Retina (tissue), 1 donor: Measurements from ENCODE around the gene ECT2L.

ENCODE experiments used
- DNase-seq: peaks from one replicate; pipeline ENCODE4 v3.0.0-alpha.2; 2016

Gene ECT2L

DNA sequence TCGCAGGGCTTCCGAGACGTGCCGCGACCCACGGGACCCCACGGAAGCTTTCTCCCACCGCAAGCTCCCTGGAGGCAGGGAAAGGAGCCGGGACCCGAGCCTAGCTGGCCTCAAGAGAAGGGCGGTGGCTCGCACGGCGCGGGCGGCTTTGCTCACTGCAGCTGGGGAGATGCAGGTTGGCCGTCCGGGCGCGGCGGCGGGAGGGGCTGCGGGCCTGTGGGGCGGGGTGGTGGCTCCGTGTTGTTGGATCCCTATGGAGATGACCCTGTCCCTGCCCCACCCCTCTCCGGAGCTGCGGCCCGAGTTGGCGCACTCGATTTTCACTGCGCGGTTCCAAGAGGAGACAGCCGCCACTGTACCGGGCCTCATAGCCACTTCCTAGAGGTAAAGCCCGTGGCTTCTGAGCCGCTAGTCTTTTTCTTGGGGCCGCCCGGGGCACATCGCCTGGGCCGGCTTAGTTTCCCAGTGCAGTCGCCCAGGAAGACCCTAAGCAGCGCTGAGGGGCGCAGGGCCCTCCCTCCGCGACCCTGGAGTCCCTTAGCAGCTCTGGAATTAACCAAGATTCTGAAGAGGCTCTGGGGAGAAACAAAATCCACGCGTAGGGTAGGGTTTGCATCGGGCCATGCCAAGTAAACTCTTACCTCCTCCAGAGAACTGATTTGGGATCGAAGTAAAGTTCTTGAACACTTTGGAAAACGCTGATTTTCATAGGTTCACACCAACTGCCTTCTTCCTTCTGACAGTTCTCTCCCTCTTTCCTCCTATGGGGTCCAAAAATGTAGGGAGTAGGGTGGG, at the start of gene ECT2L:
Gene ECT2L (plus strand): TSS at position 279 of the 795 bp plus-strand sequence. CDS start 17,188 bp downstream, outside the sequence.
- DNase-seq = peak; percentile 72

- no peak for DNase-seq
These were observed 43.9 kb upstream of the ECT2L start for GRCh38 chr6:138752017-138752416.

- DNase-seq = no peak
These were observed 38.8 kb upstream of the ECT2L start for GRCh38 chr6:138757136-138757535.

- no peak for DNase-seq
These were observed 29.8 kb upstream of the ECT2L start for GRCh38 chr6:138765896-138766655.

- no peak for DNase-seq
These were observed 26.7 kb upstream of the ECT2L start for GRCh38 chr6:138769102-138769676.

DNA sequence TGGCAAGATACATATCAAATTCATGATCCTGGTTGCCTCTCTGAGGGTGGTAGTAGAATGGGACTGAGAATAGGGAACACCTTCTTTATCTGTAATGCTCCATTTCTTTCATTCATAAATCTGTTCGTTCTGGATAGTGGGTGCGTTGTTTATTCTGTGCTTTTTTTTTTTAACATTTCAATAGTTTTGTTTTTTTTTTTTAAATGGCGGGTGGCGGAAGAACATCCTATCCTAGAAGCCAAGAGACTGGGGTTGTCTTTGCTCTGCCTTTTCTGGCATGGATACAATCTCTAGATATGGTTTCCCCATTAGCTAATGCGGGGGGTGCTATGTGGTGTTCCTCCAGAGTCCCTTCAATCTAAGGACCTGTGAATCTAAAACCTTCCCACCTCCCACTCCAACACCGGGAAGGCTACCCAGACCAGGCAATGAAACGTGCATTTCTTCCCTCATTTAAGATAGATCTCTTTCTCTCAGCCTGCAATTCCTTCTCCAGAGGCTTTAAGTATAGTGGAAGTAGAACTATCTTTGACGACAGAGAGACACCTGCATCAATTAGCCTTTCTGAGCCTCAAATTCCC, 23.2 kb upstream of the ECT2L start:
- no peak for DNase-seq

DNA sequence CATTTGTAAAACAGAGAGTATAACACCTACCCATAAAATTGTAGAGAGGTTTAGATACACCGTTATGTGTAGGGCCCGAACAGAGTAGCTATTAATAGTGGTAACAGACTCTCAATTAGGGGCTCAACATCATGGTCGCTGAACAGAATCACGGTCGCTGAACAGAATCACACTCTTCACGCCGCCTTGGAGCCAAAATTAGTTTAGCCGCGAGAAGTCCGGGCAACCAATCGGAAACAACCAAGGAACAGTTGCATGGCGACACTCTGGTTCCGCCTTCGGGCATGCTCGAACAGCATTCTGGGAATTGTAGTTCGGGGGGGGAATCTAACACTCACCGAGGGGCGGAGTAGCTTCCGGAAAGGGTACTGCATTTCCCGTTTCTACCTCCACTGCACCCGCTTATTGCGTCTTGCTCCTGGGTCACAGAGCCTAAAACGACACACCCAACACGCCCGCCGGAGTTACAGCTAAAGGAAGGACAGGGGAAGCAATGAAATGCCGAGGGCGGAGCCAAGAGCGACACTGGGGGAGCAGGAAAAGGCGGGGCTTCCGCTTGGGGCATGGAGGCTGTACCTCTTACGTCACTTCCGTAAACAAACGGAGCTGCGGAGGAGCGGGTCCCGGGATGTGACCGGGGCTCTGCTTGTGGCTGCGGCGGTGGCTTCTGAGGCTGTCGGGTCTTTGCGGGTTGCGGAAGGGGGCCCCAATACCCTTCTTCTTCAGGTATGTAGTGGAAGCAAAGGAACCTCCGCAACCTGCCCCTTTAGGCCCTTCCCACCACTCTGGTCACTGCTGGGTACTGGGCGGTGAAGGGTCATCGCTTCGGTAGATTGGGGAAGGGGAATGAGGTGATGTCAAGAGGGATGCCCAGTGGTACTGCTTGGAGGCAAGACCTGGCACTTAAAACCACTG, 22.5 kb upstream of the ECT2L start, which contains the start of gene CCDC28A:
Gene CCDC28A (plus strand): TSS at position 593 of the 915 bp plus-strand sequence. CDS start 2,352 bp downstream, outside the sequence.
- DNase-seq = peak; percentile 100

DNA sequence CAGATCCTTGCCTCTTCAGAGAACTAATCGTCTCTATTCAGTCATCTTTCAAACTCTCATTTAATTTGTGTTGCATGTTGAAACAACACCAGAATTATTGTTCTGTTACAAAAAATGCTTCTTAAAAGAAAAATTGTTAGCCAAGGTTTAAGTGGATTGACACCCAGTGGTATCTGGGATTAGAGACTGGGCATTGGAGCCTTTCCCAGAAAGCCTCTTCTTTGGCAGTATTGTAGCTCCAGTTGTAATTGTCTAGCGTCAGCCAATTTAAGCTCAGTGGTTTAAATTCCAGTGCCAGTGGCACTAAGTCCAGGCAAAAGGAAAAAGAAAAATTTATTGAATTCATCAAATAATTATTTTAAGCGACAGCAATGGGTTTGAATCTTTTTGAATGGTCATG, 21.5 kb upstream of the ECT2L start:
- no peak for DNase-seq

- no peak for DNase-seq
These were observed 19.2 kb upstream of the ECT2L start for GRCh38 chr6:138776659-138777058.

GRCh38 chr6:138778331-138778730, 17.6 kb upstream of the ECT2L start:
- DNase-seq = no peak

- DNase-seq = no peak
These were observed 13.6 kb upstream of the ECT2L start for GRCh38 chr6:138782243-138782642.

GRCh38 chr6:138785079-138785478, 10.8 kb upstream of the ECT2L start:
- DNase-seq = no peak

DNA sequence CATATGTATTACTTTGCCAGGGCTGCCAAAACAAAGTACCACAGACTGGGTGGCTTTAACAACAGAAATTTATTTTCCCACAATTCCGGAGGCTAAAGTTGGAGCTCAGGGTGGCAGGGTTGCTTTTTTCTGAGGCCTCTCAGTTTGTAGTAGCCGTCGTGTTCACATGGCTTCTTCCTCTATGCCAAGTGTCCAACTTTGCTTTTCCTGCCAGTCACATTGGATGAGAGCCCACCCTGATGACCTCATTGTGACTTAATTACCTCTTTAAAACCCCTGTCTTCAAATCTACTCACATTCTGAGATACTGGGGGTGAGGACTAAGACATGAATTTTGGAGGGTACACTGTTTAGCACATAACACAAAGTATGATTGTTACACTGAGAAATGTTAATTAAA, 9.9 kb upstream of the ECT2L start:
- DNase-seq = no peak

- DNase-seq = no peak
These were observed 8.7 kb upstream of the ECT2L start for GRCh38 chr6:138787138-138787537.

DNA sequence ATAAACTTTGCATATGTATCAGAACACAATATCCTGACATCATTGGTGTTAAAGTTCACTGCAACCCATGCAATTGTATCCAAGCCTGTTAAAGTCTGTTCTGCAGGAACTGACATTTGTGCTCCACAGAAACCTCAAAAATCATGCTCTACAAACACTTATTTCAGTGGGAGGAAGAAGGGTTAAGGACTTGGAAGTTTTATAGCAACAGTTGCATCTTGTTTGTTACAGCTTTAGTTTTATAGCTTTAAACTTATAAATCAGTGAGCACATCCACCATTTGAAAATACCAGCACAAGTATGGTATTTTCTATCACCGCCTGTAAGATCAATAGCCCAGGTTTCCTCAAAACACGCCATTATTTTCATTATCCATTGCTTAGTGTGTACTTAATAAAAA, 884 bp downstream of the ECT2L start:
- no peak for DNase-seq

DNA sequence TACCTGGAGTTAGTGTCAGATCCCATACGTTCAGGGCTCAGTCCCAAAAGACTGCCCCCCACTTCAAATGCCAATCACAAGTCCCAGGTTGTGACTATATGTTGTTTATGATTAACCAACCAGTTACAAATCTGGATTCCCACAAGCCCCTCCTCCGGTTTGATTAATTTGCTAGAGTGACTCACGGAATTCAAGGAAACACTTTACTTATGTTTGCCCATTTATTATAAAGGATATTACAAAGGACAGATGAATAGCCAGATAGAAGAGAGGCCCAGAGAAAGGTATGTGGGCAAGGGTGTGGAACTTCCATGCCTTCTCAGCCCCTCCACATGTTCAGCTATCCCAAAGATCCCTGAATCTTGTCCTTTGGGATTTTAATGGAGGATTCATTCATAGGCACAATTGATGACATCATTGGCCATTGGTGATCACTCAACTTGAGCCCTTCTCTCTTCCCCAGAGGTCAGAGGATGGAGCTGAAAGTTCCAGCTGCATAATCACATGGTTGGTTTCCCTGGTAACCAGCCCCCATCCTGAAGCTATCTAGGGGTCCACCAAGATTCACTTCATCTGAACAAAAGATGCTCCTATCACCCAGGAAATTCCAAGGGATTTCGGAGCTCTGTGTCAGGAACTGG, 2.0 kb downstream of the ECT2L start:
- no peak for DNase-seq

- no peak for DNase-seq
These were observed 4.7 kb downstream of the ECT2L start for GRCh38 chr6:138800377-138801150.

DNA sequence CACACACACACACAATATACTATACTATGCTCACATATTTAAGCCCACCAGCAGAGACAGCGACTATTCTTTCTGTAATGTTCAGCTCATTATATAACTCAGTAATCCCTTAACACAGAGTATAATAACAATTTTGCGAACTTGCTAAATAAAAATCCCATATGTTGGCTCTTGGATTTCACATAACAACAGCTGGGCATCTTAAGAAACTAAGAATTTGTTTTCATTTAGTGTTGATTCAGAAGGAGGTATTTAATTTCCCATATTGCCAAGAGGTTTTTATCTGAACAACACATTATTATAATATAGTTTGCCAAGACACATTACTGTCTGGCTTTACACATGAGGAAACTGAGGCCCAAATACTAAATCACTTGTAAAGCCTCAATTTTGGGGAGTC, 7.4 kb downstream of the ECT2L start:
- no peak for DNase-seq

DNA sequence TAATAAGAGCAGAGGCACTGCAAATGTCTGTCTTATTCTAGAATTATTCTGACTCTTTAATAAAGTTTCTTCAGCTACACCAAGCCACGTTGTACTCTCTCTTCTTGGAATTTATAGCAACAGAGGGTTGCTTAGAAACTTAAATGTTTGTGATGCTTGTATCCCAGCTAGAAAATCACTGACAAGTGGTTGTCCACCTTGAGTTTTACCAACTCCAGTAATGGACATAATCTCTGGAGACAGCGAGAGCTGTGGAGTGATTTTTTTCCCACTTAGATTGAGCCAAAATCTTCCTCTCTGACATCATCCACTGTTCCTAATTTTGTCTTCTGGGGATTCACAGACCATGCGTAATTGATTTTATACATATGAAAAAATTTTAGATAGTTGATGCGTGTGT, 8.0 kb downstream of the ECT2L start:
- DNase-seq = no peak

DNA sequence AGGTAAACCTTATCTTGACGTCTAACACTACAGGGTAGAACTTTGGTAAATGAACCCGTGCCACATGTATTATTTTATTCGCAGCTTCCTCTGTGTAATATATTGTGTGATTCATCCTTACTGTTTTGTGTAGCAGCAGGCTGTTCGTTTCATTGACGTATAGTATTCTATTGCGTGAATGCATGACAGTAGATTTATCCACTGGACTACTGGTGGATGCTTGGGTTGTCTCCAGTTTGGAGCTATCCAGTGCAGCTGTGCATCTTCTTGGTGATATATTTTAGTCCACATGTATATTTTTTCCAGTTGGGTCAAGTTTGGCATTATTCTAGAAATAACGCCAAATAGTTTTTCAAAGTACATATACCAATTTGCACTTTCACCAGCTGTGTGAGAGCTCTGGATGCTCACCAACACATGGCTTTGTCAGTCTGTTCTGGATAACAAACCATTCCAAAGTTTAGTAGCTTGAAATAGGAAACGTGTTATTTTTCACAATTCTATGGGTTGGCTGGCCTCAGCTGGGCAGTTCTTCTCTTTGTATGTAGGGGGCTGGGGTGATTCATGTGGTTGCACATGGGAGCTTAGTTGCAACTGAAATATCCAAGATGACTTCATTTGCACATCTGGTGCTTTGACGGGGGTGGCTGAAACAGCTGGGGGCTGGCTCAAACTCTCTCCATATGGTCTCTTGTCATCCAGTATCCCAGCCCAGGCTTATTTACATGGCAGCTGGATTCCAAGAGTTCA, 9.3 kb downstream of the ECT2L start:
- DNase-seq = no peak
